Activated CD4-positive, alpha-beta T cell treated with anti-CD3 and anti-CD28 coated beads for 24 hours (primary cell): Measurements from ENCODE around the gene CD36.

Experiments
- DNase-seq, 2 donors: peaks; one replicate each; pipeline ENCODE4 v3.0.0-alpha.2; 2020; ENCODE audit warnings: low read depth in 2 of 2

The CD36 gene

DNA sequence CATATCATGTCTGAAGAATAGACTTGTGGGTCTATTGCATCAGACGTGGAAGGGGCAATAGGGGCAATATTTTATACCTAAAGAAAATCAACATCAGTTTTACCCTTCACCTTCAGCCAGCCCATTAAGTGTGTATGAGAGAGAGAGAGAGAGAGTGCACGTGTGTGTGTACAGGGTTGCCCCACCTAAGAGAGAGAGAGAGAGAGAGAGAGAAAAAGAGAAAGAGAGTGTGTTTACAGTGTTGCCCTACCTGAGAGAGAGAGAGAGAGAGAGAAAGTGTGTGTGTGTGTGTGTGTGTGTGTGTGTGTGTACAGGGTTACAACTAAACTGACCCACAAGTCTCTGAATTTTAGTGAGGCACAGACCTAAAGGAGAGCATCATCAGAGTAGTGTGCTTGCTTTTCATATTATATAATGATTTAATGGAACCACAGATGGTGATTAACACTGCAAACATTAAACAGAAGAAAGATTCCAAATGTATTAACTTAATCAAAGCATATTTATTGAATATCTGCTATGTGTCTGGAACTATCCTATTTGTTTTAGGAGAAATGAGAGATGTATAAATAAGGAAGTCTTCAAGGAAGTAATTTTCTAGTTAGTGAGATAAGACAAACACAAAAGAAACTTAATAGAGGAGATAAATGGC lies 66.8 kb downstream of the CD36 start:
- DNase-seq, result no peak

DNA sequence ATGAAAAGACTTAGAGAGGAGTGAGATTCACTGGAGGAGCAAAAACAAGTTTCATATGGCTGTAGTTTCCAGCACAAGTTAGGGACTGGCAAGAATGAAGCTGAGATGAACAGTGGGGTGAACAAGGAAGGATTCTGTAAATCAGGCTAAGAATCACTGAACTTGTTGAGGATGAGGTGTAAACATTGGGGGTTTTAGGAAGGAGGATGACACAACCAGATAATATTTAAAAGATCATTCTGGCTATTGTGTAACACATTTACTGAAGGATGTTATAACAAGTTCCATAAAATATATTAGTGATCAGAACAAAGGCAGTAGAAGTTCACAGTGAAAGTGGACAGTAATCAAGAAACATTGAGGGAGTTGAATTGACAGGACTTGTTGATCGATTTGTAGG lies 68.9 kb downstream of the CD36 start:
- no peak for DNase-seq

DNA sequence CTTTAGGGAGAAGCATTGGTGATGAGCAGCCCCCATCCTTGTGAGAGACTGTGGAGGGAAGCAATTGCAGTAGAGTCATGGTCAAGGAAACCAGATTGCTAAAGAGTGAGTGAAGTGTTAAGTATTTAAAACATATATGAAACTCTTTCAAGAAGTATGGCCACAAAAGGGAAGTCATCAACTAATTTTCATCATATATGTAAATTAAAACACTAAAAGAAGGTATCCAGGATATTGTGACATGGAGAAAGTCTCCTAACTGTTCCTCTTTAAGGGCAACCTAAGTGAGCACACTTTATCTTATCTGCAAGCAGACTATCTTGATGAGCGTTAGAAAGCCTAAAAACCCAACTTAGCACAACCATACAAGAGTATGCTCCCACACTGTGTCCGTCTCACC lies 69.7 kb downstream of the CD36 start:
- no peak for DNase-seq

DNA sequence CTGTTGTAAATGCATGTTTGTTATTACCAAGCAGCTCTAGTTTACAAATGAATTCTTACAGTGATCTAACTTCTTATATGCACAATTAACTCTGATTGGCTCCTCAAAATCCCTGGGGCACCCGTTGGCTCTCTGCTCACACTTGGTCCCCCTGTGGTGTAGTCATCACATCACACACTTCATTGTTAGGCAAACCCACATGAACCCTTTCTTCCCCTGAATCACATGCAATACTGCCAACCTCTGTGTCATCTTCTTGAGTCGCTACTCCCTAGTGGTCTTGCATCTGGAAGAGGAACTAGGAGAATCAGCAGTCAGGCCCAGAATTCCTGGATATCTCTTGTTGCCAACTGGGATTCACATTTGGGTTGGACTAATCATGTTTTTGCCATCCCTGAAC lies 73.1 kb downstream of the CD36 start:
- DNase-seq, result no peak

DNA sequence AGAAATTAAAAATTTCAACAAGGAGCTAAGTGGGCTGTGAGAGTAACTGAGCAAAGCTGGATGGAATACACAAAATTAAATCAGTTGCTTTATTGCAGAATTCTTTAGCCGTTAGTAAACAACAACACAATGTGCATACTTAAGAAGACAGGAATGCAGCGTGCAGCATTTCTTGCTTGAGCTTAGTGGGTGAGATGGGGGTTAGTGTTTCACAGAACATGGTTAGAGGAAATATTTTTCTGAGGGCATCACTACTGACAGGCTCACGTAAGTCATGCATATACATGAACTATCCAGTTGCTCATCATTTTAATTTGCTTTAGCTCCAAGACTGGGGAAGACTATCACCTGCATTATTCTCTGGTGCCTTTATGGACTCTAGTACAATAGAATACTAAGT lies 80.8 kb downstream of the CD36 start:
- no peak for DNase-seq

DNA sequence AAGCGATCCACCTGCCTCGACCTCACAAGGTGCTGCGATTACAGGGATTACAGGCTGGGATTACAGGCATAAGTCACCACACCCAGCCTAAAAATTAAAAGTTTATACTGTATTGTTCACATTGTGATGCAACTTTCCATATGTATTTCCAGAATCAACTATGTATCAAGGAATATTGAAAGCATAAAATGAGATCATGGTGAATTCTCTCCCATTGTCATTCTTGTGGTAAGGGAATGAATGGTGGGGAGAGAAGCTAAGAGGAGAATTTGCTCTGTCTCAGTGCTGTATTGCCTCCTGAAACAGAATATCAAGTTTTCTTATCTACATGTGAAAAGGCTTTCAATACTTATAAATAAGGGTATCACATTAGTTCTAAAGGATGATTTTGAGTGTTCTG lies 81.7 kb downstream of the CD36 start:
- DNase-seq, result no peak

DNA sequence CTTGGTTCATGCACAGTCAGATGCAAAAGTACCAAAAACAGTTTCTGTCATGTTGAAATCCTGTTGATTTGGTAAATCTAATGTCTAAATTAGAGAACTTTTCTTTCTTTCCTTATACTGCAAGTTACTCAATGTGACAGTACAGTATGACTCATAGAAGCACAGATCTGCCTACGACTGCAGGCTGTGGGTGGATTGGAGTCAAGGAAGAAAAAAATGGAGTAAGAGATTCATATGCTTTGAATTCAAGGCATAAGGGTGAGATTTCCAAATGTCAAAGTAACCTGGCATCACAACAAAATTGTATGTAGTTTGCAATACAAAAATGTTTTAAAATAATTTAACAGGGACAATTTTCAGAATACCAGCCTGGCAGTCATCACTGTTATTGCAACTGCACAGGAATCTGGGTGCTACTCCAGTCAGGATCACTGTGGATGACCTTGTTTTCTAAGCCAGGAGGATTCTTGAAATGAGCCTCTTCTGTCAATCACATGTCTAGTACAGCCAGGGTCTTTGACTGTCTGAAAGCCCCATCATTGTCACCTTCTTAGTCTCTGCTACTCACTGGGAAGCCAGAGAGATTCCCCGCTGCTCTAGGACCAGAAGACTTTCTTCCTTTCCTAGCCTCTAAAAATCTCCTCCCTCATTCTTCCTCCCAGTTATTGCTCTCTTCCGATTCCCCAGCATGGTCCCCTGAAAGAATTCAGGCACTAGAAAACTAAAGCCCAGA lies 83.6 kb downstream of the CD36 start:
- no peak for DNase-seq

DNA sequence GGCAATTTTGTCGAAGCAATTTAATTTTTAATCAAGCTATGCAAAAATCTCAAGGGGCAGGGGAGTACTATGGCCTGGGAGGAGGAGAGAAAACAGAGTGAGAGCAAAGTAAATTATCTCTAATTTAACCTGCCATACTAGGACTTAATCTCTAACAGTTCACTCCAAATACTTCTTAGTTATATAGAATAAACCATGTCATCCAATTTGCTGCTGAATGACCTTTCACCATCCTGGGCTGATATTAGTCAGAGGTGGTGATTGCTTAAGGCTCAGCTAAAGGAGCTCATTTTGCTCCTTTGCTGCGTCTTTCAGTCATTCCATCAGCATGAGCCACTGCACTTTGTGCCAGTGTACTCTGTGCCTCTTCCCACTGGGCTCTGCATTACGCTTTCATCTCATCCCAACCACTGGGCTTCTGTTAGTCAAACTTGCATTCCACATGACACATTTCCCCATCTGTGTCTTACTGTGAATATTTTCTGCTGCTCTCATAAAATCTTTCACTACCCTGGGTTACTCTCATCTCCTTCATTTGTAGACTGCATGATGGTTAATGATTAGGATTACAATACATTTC lies 84.3 kb downstream of the CD36 start:
- no peak for DNase-seq

DNA sequence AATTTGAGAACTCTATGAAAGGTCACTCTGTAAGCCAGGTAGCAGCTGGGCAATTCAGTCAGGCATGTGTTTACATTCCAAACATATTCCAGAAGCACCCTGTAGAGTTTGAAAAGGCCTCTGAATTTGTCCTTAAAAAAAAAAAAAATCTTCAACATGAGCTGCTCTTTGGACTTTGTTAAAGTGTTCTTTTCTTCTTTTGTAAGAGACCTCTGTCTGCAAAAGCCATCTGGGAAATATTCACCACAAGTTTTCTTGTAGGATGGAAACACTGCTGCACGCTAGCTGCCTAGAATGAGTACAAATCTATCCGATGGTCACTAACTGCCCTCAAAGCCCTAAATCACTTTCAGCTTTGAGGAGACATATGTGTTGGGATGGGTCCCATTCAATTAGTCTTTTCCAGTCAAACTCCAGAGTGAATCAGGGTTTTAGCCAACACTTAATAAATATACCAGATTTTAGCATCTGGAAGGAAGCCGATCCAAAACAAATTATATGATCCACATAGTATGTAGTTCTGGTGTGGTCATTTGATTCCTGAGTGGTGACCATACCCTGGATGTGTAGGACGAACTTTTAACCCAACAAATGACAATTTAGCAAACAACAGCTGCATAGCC lies 85.9 kb downstream of the CD36 start:
- DNase-seq, result no peak

DNA sequence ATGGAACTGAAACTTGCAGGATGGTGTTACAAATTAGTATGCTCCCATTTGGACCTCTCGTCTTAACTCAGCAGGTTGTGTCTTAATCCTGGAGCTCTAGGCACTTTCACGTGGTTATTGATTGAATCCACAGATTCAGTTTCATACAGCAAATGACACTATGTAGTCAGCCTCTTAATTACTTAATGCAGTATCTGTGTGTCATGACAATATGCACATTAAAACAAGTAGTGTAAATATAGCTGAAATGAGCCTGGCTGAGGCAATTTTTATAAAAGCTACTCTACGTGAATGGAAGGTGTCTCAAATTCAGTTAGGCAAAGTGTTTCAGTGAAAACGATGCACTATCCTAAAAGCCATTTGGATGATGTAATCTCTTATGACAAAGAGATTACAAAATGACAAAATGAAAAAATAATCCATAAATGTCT lies 86.8 kb downstream of the CD36 start:
- no peak for DNase-seq
